Measurements from ENCODE around the gene PEX6.
"Not testable (repeated sequence)": the region's sequence is repeated elsewhere in the genome, so short reads cannot be mapped to it uniquely, and the experiment has no call there.

PEX6 gene

GRCh38 chr6:42978839-42979522 lies at the start of gene PEX6:
TSS of gene PEX6 (minus strand) at chr6:42979181. CDS start at chr6:42979150, 31 bp downstream.
- peak; percentile 77 to 88 for DNase-seq (ENCODE audit: low read depth in 2 of 2)

GRCh38 chr6:43026365-43026764 lies 47.4 kb upstream of the PEX6 start:
- DNase-seq (ENCODE audit: low read depth in 2 of 2) = no peak

GRCh38 chr6:43024436-43024835 lies 45.5 kb upstream of the PEX6 start:
- DNase-seq (ENCODE audit: low read depth in 2 of 2) = no peak

- peak; percentile 33 for DNase-seq (ENCODE audit: low read depth in 2 of 2)
These were observed 42.5 kb upstream of the PEX6 start, which contains the start of gene RRP36 for GRCh38 chr6:43021270-43022047. TSS of gene RRP36 (plus strand) at chr6:43021623. CDS start at chr6:43021655, 32 bp downstream.

GRCh38 chr6:43020847-43021246 lies 41.9 kb upstream of the PEX6 start:
- no peak for DNase-seq (ENCODE audit: low read depth in 2 of 2)

GRCh38 chr6:43020052-43020705 lies 41.2 kb upstream of the PEX6 start:
- no peak for DNase-seq (ENCODE audit: low read depth in 2 of 2)

GRCh38 chr6:43019152-43019551 lies 40.2 kb upstream of the PEX6 start:
- DNase-seq (ENCODE audit: low read depth in 2 of 2) = no peak

- no peak for DNase-seq (ENCODE audit: low read depth in 2 of 2)
These were observed 38.0 kb upstream of the PEX6 start for GRCh38 chr6:43016943-43017334.

GRCh38 chr6:43016176-43016942 lies 37.4 kb upstream of the PEX6 start:
- DNase-seq (ENCODE audit: low read depth in 2 of 2) = no peak

GRCh38 chr6:43014434-43014909 lies 35.5 kb upstream of the PEX6 start:
- no peak for DNase-seq (ENCODE audit: low read depth in 2 of 2)

- DNase-seq (ENCODE audit: low read depth in 2 of 2) = peak; percentile 92 to 95
These were observed 35.0 kb upstream of the PEX6 start, which contains the start of the genes KLHDC3 and MEA1 for GRCh38 chr6:43013843-43014433. TSS of gene KLHDC3 (plus strand) at chr6:43014249. CDS start at chr6:43017193, 2,944 bp downstream. TSS of gene MEA1 (minus strand) at chr6:43013946. CDS start at chr6:43013813, 133 bp downstream.

- DNase-seq (ENCODE audit: low read depth in 2 of 2) = no peak
These were observed 34.3 kb upstream of the PEX6 start for GRCh38 chr6:43013097-43013842.

GRCh38 chr6:43012364-43012763 lies 33.4 kb upstream of the PEX6 start:
- no peak for DNase-seq (ENCODE audit: low read depth in 2 of 2)

- no peak for DNase-seq (ENCODE audit: low read depth in 2 of 2)
These were observed 32.2 kb upstream of the PEX6 start for GRCh38 chr6:43011207-43011606.

- DNase-seq (ENCODE audit: low read depth in 2 of 2) = no peak
These were observed 30.1 kb upstream of the PEX6 start for GRCh38 chr6:43009124-43009523.

GRCh38 chr6:43007126-43007525 lies 28.1 kb upstream of the PEX6 start:
- DNase-seq (ENCODE audit: low read depth in 2 of 2) = no peak

GRCh38 chr6:43006251-43006650 lies 27.3 kb upstream of the PEX6 start:
- no peak for DNase-seq (ENCODE audit: low read depth in 2 of 2)

- DNase-seq (ENCODE audit: low read depth in 2 of 2) = no peak
These were observed 26.9 kb upstream of the PEX6 start for GRCh38 chr6:43005844-43006243.

GRCh38 chr6:43001843-43002242 lies 22.9 kb upstream of the PEX6 start:
- DNase-seq (ENCODE audit: low read depth in 2 of 2) = no peak

GRCh38 chr6:42998205-42998604 lies 19.2 kb upstream of the PEX6 start:
- not testable (repeated sequence) for DNase-seq (ENCODE audit: low read depth in 2 of 2)

Data from stimulated activated CD8-positive, alpha-beta memory T cell treated with anti-CD3 and anti-CD28 coated beads, Interleukin-7, amount 100 ng/mL, for 1 hour (primary cell).